Natural killer cell (primary cell): ENCODE measurements around the gene LRRC8C. TPM values are rescaled to one million over a fixed set of nuclear protein-coding genes. Genes with fewer than 3 reads are reported as not detected.

ENCODE experiments used
- ATAC-seq, 3 donors: fragments of 150-1000 bp in 2 of 3; fragments of 200-7000 bp in 1 of 3; cut with Tn5 transposase; 1 replicate in 1 of 3; 2 replicates in 2 of 3; pipeline ENCODE4 v1.10.0; 2021; ENCODE audit warnings: mild to moderate bottlenecking in 2 of 3, moderate library complexity in 2 of 3
- DNase-seq, 2 donors: peaks; one replicate each; pipeline versions ENCODE4 v3.0.0 to v3.0.0-alpha.2; 2013 to 2021; ENCODE audit warnings: mixed read lengths in 1 of 2
- H3K27ac ChIP-seq: one replicate; pipeline ENCODE4 v1.5.1; 2013; ENCODE audit warnings: mild to moderate bottlenecking, low read length
- H3K27me3 ChIP-seq: one replicate; pipeline ENCODE4 v1.6.1; 2013; ENCODE audit warnings: low read length; ENCODE audit not compliant: control insufficient read depth, insufficient read depth
- H3K36me3 ChIP-seq: one replicate; pipeline ENCODE4 v1.6.1; 2013; ENCODE audit warnings: low read length; ENCODE audit not compliant: control insufficient read depth, insufficient read depth
- H3K4me1 ChIP-seq: one replicate; pipeline ENCODE4 v1.6.1; 2013; ENCODE audit warnings: low read length; ENCODE audit not compliant: control insufficient read depth, insufficient read depth
- H3K4me3 ChIP-seq: one replicate; pipeline ENCODE4 v1.5.1; 2013; ENCODE audit warnings: low read length
- H3K9me3 ChIP-seq: one replicate; pipeline ENCODE4 v1.6.1; 2013; ENCODE audit warnings: low read length; ENCODE audit not compliant: control insufficient read depth, insufficient read depth
- H3K27ac Mint-ChIP-seq, 2 donors: one replicate each; pipeline ENCODE4 v1.8.0; 2022; ENCODE audit warnings: mild to moderate bottlenecking in 2 of 2, mixed read lengths in 2 of 2, moderate library complexity in 1 of 2
- H3K27me3 Mint-ChIP-seq, 2 donors: one replicate each; pipeline ENCODE4 v1.8.0; 2022; ENCODE audit warnings: low read depth in 2 of 2, mixed read lengths in 2 of 2
- H3K36me3 Mint-ChIP-seq: one replicate; pipeline ENCODE4 v1.8.0; 2022; ENCODE audit warnings: mixed read lengths
- H3K4me1 Mint-ChIP-seq, 2 donors: one replicate each; pipeline ENCODE4 v1.8.0; 2022; ENCODE audit warnings: mixed read lengths in 2 of 2
- H3K4me3 Mint-ChIP-seq: one replicate; pipeline ENCODE4 v1.8.0; 2022; ENCODE audit warnings: mild to moderate bottlenecking, moderate library complexity, mixed read lengths
- H3K9me3 Mint-ChIP-seq, 2 donors: one replicate each; pipeline ENCODE4 v1.8.0; 2022; ENCODE audit warnings: mixed read lengths in 2 of 2
- WGBS: methylation state at CpG from one replicate; pipeline ENCODE4 v1.1.7; 2013; ENCODE audit warnings: missing lambda C conversion rate; ENCODE audit not compliant: insufficient coverage; 5-methylcytosine and 5-hydroxymethylcytosine counted together
- intact Hi-C: fragments of 100-400 bp; cut with micrococcal nuclease; formaldehyde crosslinking; loops from one replicate; pipeline ENCODE4 v1.14.2; 2022
- total RNA-seq, 4 donors: library from RNA; stranded (reverse); fragments of 120-200 nt in 1 of 4; gene quantifications; one replicate each; pipeline versions ENCODE4 v1.2.3 to v1.2.4, GENCODE V29; 2013 to 2022
- TF ChIP-seq, protein P1 (sequence below): fragments of 200-600 bp; IDR thresholded peaks from one replicate; pipeline ENCODE4 v1.8.0; 2022; ENCODE audit warnings: antibody characterized with exemption

LRRC8C gene
- total RNA-seq, 3 donors from 2014 or later (not counting 1 experiment from before 2014, with no cell fraction given): 7.6 to 19.1 (median 15.1) TPM

DNA sequence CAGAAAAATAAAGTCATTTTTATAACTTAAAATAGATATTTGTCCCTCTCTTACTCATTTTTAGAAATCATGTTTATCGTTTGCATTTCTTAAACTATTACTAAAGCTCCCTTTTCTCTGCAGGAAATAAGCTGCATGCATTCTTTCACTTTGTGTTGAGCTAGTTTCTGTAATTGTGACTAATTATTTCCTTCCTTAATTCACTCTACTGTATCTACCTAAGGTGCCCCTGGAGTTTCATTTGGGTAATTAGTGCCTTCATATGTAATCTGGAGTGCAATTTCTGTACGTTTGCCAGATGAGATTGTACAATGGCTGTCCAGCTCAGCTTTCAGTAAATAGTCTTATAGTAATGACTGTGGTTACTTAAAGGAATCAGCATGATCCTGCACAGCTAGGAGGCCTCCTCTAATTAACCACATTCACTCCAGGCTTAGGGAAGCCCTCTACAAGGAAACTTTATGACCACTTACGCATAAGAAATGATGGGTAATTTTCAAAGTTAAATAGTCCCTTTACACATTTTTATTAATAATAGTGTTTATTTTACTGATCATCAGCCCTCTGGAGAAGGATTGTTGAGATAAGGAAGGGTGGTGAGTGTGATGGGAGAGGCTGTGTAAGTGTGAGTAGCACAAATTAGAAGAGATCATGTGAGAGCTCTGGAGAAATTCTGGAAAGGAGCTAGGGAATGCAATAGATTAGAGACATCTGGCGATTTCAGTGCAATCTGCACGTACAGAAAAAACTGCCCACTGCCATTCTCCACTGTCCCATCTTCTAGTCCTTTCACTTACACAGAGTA lies 86.8 kb downstream of the LRRC8C start:
- H3K9me3 Mint-ChIP-seq: no peaks in the 10 kb centered on the region
- DNase-seq (peak in 1 of 2 donors; percentile 60), ATAC-seq (peak; percentile 45 to 70 (median 67))
- Histone ChIP-seq H3K4me1 (peaks cover 26% of the 10 kb centered on the region), H3K27ac (peak overlapping the region; percentile 84), H3K9me3 (no peaks in the 10 kb centered on the region), H3K36me3 (peaks cover 7% of the 10 kb centered on the region), H3K27me3 (no peaks in the 10 kb centered on the region), H3K4me3 (no peak overlapping the region)
- TF ChIP-seq, protein P1, sequence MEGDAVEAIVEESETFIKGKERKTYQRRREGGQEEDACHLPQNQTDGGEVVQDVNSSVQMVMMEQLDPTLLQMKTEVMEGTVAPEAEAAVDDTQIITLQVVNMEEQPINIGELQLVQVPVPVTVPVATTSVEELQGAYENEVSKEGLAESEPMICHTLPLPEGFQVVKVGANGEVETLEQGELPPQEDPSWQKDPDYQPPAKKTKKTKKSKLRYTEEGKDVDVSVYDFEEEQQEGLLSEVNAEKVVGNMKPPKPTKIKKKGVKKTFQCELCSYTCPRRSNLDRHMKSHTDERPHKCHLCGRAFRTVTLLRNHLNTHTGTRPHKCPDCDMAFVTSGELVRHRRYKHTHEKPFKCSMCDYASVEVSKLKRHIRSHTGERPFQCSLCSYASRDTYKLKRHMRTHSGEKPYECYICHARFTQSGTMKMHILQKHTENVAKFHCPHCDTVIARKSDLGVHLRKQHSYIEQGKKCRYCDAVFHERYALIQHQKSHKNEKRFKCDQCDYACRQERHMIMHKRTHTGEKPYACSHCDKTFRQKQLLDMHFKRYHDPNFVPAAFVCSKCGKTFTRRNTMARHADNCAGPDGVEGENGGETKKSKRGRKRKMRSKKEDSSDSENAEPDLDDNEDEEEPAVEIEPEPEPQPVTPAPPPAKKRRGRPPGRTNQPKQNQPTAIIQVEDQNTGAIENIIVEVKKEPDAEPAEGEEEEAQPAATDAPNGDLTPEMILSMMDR: no peak
- 50% methylated on average over 2 of the region's 5 CpGs for WGBS
- intact Hi-C loops: loop anchor here (2.0 to 5.0 kb wide), 3 partner anchors 21 to 87 kb away; partner anchors contain the start of gene LRRC8C
- H3K4me3 Mint-ChIP-seq: peak overlapping the region; percentile 83
- H3K27ac Mint-ChIP-seq: peak overlapping the region; percentile 88 to 95
- peaks cover 4% of the 10 kb centered on the region for H3K36me3 Mint-ChIP-seq
- peaks cover 52 to 56% of the 10 kb centered on the region in 2 donors for H3K4me1 Mint-ChIP-seq
- no peaks in the 10 kb centered on the region for H3K27me3 Mint-ChIP-seq

DNA sequence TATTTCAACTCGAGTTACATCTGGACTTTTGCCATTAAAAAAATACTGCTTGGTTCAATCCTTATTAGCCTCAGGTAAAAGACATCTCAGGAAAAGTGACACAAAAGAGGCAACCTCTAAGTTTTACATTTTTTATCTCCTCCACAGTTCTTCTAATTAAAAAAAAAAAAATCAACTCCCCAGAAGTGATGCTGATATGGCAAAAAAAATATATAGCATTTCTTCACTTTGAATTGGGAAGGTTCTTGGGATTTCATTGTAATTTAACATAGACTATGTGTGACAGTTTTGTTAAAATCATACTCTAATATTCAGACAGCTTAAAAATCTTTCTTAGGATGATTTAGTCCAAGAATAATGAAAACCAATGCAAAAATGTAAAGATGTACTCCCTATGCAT lies 87.9 kb downstream of the LRRC8C start:
- Histone ChIP-seq H3K27me3 (no peaks in the 10 kb centered on the region), H3K36me3 (no peaks in the 10 kb centered on the region), H3K9me3 (no peaks in the 10 kb centered on the region), H3K4me3 (no peak overlapping the region), H3K4me1 (peaks cover 30% of the 10 kb centered on the region), H3K27ac (peak overlapping the region; percentile 84)
- no peaks in the 10 kb centered on the region for H3K27me3 Mint-ChIP-seq
- H3K36me3 Mint-ChIP-seq: no peaks in the 10 kb centered on the region
- H3K27ac Mint-ChIP-seq: peak overlapping the region; percentile 88 to 95
- H3K9me3 Mint-ChIP-seq: no peaks in the 10 kb centered on the region
- TF ChIP-seq, protein P1: no peak
- peak overlapping the region; percentile 89 for H3K4me3 Mint-ChIP-seq
- no peak for DNase-seq
- WGBS: no CpG with 5 or more reads among the region's 1 CpG
- H3K4me1 Mint-ChIP-seq: peaks cover 63 to 67% of the 10 kb centered on the region in 2 donors
- intact Hi-C loops: loop anchor here (2.0 to 5.0 kb wide), 3 partner anchors 22 to 88 kb away; partner anchors contain the start of gene LRRC8C
- no peak for ATAC-seq

DNA sequence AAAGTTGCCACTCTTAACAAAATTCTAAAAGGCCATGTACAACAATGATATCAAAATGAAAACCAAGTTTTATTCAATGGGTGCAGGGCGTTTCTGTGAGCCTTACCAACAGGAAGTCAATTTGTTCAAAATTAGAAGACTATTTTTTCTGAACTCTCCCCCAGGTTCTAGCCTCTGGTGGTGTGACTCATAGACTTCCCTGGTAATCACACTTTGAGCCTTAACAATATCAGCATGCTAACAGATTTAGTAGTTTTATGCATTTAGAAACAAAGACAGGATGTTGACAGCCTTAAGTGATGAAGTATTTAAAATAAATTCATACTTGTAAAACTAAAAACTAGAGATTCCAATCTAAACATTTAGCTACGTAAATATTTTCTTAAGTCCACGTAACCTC lies 88.4 kb downstream of the LRRC8C start:
- H3K27ac ChIP-seq: peak overlapping the region; percentile 84
- no peaks in the 10 kb centered on the region for H3K36me3 Mint-ChIP-seq
- H3K4me3 Mint-ChIP-seq: peak overlapping the region; percentile 89

More for the DNA sequence above, 88.4 kb downstream of the LRRC8C start:
- ATAC-seq: peak; percentile 79 to 91 (median 89)
- peaks cover 30% of the 10 kb centered on the region for H3K4me1 ChIP-seq
- H3K27me3 ChIP-seq: no peaks in the 10 kb centered on the region
- intact Hi-C loops: loop anchor here (2.0 to 5.0 kb wide), 3 partner anchors 23 to 89 kb away; partner anchors contain the start of gene LRRC8C
- 0% methylated on average over 1 of the region's 3 CpGs for WGBS
- Mint-ChIP-seq H3K9me3 (no peaks in the 10 kb centered on the region), H3K27ac (peak overlapping the region; percentile 88 to 95), H3K4me1 (peaks cover 68 to 72% of the 10 kb centered on the region in 2 donors), H3K27me3 (no peaks in the 10 kb centered on the region)
- TF ChIP-seq, protein P1: no peak
- peak in 1 of 2 donors; percentile 65 for DNase-seq
- no peak overlapping the region for H3K4me3 ChIP-seq
- no peaks in the 10 kb centered on the region for H3K36me3 ChIP-seq
- no peaks in the 10 kb centered on the region for H3K9me3 ChIP-seq
